Activated naive CD4-positive, alpha-beta T cell treated with Interleukin-2 at 50 U/mL for 16 hours (primary cell): Measurements from ENCODE around the gene TESMIN.

Source experiments
- DNase-seq: peaks from one replicate; pipeline ENCODE4 v3.0.0-alpha.2; 2020

The TESMIN gene, protein sequence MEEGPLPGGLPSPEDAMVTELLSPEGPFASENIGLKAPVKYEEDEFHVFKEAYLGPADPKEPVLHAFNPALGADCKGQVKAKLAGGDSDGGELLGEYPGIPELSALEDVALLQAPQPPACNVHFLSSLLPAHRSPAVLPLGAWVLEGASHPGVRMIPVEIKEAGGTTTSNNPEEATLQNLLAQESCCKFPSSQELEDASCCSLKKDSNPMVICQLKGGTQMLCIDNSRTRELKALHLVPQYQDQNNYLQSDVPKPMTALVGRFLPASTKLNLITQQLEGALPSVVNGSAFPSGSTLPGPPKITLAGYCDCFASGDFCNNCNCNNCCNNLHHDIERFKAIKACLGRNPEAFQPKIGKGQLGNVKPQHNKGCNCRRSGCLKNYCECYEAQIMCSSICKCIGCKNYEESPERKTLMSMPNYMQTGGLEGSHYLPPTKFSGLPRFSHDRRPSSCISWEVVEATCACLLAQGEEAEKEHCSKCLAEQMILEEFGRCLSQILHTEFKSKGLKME

DNA sequence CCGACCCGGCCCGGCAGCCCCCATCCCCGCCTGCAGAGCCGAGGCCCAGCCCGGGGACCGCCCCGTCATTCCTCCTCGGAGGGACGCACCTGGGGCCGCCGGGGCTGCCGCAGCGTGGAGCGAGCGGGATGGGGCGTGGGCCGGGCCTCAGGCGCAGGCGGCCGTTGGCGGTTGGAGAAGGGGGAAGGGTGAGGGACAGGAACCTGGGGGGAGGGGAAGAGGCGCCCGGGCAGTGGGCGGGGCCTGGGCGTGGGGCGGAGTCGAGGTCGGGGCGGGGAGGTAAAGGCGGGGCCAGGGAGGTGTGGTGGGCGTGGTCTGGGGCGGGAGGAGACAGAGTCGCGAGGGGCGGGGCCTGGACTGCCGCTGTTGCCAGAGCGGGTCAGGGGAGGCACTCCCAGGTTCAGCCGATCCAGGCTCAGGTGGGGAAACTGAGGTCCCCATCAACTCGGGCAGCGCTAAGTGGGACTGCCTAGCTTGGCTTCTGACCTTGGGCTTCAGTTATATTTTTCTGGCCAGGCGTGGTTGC is at the start of gene TESMIN:
TESMIN (minus strand) TSS at position 190 of the 526 bp plus-strand sequence. CDS start 860 bp downstream, outside the sequence.
- peak; percentile 89 for DNase-seq

- peak; percentile 46 for DNase-seq
Observed at GRCh38 chr11:68798221-68798813, 47.0 kb upstream of the TESMIN start.

DNA sequence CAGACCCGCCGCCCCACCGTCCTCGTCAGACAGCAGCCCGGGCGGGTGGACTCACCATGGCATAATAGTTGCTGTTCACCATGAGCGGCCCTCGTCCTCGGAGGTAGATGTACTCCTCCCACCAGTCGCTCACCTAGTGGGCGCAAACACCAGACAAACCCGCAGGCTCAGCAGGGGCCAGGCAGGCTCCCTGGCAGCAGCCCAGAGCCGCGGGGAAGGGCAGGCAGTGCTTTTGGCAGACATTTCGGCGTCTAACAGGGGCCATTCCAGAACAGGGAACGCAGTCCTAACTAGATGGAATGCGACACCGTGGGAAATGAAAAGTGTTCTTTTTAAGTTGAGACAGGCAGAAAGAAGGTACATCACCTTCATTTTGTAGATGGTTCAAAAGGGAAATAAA is 45.5 kb upstream of the TESMIN start:
- DNase-seq: no peak

DNA sequence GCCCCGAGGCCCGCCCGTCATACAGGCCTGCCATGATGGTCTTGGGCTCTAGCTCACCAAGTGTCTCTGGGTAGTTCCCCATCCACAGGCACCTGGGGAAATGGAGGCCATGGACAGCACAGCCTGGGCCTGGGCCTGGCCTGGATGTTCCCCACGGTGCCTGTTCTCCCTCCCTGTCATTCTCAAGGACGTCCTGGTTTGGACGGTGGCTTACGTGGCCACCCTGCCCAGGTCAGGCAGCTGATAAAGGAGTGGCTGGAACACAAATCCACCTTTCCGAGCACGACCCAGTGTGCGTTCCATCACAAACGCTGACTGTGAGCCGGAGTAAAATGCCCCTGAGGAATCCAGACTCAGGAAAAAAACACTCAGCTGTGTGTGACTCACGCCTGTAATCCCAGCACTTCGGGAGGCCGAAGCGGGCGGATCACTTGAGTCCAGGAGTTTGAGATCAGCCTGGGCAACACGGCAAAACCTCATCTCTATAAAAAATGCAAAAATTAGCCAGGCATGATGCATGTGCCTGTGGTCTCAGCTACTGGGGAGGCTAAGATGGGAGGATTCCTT is 41.2 kb upstream of the TESMIN start:
- no peak for DNase-seq

- DNase-seq: no peak
Observed at GRCh38 chr11:68784653-68785052, 33.3 kb upstream of the TESMIN start.

GRCh38 chr11:68783216-68783821 is 32.0 kb upstream of the TESMIN start:
- DNase-seq: no peak

- DNase-seq: no peak
Observed at GRCh38 chr11:68782711-68783110, 31.4 kb upstream of the TESMIN start.

DNA sequence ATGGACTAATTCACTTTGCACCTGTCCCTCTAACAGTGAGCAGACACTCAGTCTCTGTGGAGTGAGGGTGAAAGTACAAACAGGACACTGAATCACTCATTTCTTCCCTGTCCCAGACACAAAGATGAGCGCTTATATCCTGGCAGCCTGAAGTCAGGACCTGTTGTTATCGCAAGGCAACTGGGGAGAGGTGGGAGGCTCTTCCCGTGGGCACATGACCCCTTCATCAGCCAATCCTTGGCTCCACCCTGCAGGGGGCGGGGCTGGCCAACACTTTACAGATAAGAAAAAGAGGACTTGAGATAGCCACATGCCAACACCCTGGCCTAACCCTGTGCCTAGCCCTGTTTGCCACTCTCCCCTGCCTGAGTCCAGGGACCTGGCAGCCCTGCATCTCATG is 29.5 kb upstream of the TESMIN start:
- DNase-seq: no peak

- no peak for DNase-seq
Observed at GRCh38 chr11:68778205-68778604, 26.9 kb upstream of the TESMIN start.

DNA sequence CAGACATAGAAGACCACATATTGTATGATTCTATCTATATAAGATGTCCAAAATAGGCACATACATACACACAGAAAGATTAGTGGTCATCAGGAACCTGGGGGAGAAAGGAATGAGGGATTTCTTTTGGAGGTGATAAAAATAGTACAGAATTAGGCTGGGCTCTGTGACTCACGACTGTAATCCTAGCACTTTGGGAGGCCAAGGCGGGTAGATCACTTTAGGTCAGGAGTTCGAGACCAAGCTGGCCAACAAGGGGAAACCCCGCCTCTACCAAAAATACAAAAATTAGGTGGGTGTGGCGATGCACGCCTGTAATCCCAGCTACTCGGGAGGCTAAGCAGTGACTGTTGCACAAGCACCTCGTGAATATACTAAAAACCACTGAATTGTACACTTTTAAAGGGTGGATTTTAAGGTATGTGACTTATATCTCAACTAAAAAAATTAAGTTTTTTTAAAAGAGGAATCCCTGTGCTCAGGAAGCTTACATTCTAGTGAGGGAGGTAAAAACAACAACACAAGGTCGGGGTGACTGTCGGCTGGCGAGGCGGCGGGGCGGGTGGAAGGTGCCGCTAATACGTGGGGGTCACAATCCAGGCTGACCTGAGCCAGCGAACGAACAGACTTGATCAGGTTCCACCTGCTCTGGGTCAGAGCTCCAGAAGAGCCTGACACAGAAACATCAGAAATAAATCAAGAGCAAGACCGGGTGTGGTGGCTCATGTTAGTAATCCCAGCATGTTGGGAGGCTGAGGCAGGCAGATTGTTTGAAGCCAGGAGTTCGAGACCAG is 25.3 kb upstream of the TESMIN start:
- no peak for DNase-seq

GRCh38 chr11:68775951-68776388 is 24.6 kb upstream of the TESMIN start:
- no peak for DNase-seq

- no peak for DNase-seq
Observed at GRCh38 chr11:68774194-68774585, 22.9 kb upstream of the TESMIN start.

GRCh38 chr11:68773521-68774193 is 22.3 kb upstream of the TESMIN start:
- DNase-seq: no peak

- DNase-seq: no peak
Observed at GRCh38 chr11:68772936-68773335, 21.6 kb upstream of the TESMIN start.

DNA sequence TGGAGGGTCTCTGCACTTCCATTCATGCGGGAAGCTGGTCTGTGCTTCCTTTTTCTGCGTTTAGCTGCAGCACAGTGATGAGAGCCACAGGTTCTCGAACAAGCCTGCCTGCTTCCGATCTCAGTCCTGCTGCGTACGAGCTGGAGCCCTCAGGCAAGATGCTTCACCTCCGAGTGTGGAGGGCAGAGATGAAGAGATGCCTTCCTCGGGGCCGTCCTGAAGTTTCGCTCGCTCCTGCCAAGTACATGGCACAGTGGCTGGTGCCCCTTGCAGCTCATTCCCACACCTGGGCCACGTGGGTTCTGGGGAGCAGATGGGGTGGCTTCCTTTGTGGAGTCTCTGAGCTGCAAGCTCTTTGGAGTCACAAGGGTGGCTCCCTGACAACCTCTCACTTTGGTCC is 19.5 kb upstream of the TESMIN start:
- no peak for DNase-seq

GRCh38 chr11:68767672-68768071 is 16.4 kb upstream of the TESMIN start:
- no peak for DNase-seq

DNA sequence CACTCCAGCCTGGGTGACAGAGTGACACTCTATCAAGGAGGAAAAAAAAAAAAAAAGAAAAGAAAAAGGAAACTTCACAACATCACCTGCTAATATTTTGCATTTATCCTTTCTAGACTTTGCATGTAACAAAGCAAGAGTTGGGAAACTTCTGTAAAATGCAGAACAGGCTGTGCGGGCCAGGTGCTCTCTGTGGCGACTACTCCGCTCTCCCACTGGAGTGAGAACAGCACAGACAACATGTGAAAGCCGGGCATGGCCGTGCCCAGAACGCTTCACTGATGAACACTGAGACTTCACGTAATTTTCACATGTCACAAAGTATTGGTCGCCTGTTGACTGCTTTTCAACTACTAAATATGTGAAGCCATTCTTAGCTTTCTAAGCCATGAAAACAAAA is 15.5 kb upstream of the TESMIN start:
- no peak for DNase-seq

GRCh38 chr11:68764746-68765145 is 13.4 kb upstream of the TESMIN start:
- no peak for DNase-seq

GRCh38 chr11:68763926-68764657 is 12.8 kb upstream of the TESMIN start:
- DNase-seq: no peak

DNA sequence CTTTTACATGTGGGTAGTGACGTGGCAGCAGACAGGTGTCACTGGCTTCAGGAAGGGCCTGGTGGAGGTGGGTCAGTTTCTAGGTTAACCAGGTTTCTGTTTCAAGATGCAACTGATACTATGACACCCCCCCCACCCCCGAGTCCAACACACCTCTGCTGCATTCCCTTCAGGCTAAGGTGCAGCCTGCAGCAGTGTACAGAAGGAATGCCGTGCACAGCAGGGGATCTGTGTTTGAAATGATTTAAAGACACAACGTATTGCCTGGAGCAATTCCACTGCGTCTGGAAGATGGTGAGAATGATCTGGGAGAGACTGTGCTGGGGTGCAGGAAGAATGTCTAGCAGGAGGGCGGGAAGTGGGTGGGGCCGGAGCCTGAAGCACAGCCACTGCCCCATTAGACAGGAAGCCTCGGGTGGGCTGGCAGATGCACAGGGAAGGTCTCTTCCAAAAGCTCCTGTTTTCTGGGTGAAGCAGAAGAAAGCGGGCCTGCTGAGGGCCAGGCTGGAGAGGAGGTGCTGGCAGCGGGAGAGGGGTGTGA is 11.9 kb upstream of the TESMIN start:
- DNase-seq: no peak

DNA sequence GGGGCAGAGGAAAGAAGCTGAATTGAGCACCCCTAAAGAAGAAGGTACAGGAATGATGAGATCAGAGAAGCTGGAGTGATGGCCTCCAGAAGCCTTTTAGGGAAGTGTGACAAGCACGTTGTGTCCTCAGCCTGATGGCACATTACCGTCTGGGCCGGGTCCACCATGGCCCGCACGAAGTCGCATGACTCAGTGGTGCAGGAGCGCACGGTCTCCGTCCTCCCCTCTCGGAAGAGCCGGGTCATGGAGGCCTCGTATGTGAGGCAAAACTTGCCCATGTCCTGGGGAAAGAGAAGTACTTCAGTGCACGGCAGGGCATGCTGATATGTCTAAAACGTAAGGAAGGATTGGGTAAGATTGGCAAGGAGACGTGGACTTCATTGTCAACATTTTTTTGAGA is 11.2 kb upstream of the TESMIN start:
- DNase-seq: no peak
